ENCODE data around the gene ELMO1. TPM values are rescaled to one million over a fixed set of nuclear protein-coding genes. Genes with fewer than 3 reads are reported as not detected.

The ELMO1 gene
- total RNA-seq, 1 donor from 2014 or later, result 151 TPM

GRCh38 chr7:37225285-37225969 is 223.2 kb downstream of the ELMO1 start:
- Mint-ChIP-seq H3K27ac (ENCODE audit: unreplicated experiment) (no peak overlapping the region), H3K9me3 (ENCODE audit: unreplicated experiment) (no peaks in the 10 kb centered on the region), H3K4me1 (ENCODE audit: unreplicated experiment) (peaks cover 17% of the 10 kb centered on the region), H3K4me3 (ENCODE audit: unreplicated experiment) (no peak overlapping the region), H3K27me3 (ENCODE audit: unreplicated experiment) (no peaks in the 10 kb centered on the region), H3K36me3 (ENCODE audit: low read depth, unreplicated experiment) (peaks cover 24% of the 10 kb centered on the region)
- DNase-seq (ENCODE audit: low spot score), result no peak
- TF ChIP-seq CTCF (IDR thresholded peaks at IDR 0.05; ENCODE audit: unreplicated experiment), result no peak

- peaks cover 25% of the 10 kb centered on the region for H3K36me3 Mint-ChIP-seq (ENCODE audit: low read depth, unreplicated experiment)
- no peak overlapping the region for H3K27ac Mint-ChIP-seq (ENCODE audit: unreplicated experiment)
- TF ChIP-seq CTCF (IDR thresholded peaks at IDR 0.05; ENCODE audit: unreplicated experiment), result no peak
- no peaks in the 10 kb centered on the region for H3K27me3 Mint-ChIP-seq (ENCODE audit: unreplicated experiment)
- H3K4me1 Mint-ChIP-seq (ENCODE audit: unreplicated experiment), result peaks cover 14% of the 10 kb centered on the region
- no peaks in the 10 kb centered on the region for H3K9me3 Mint-ChIP-seq (ENCODE audit: unreplicated experiment)
- H3K4me3 Mint-ChIP-seq (ENCODE audit: unreplicated experiment), result no peak overlapping the region
- no peak for DNase-seq (ENCODE audit: low spot score)
Measured at GRCh38 chr7:37224746-37225145, 223.9 kb downstream of the ELMO1 start.

- H3K4me1 Mint-ChIP-seq (ENCODE audit: unreplicated experiment), result peaks cover 28% of the 10 kb centered on the region
- peaks cover 3% of the 10 kb centered on the region for H3K27me3 Mint-ChIP-seq (ENCODE audit: unreplicated experiment)
- peaks cover 44% of the 10 kb centered on the region for H3K36me3 Mint-ChIP-seq (ENCODE audit: low read depth, unreplicated experiment)
- peak overlapping the region; percentile 42 for H3K27ac Mint-ChIP-seq (ENCODE audit: unreplicated experiment)
- no peak for TF ChIP-seq CTCF (IDR thresholded peaks at IDR 0.05; ENCODE audit: unreplicated experiment)
- DNase-seq (ENCODE audit: low spot score), result no peak
- H3K9me3 Mint-ChIP-seq (ENCODE audit: unreplicated experiment), result no peaks in the 10 kb centered on the region
- H3K4me3 Mint-ChIP-seq (ENCODE audit: unreplicated experiment), result no peak overlapping the region
Measured at GRCh38 chr7:37220664-37221063, 228.0 kb downstream of the ELMO1 start.

GRCh38 chr7:37218956-37219355 is 229.7 kb downstream of the ELMO1 start:
- peaks cover 28% of the 10 kb centered on the region for H3K4me1 Mint-ChIP-seq (ENCODE audit: unreplicated experiment)
- H3K27me3 Mint-ChIP-seq (ENCODE audit: unreplicated experiment), result peaks cover 4% of the 10 kb centered on the region
- no peak for TF ChIP-seq CTCF (IDR thresholded peaks at IDR 0.05; ENCODE audit: unreplicated experiment)
- H3K9me3 Mint-ChIP-seq (ENCODE audit: unreplicated experiment), result no peaks in the 10 kb centered on the region
- DNase-seq (ENCODE audit: low spot score), result no peak
- no peak overlapping the region for H3K4me3 Mint-ChIP-seq (ENCODE audit: unreplicated experiment)
- no peak overlapping the region for H3K27ac Mint-ChIP-seq (ENCODE audit: unreplicated experiment)
- H3K36me3 Mint-ChIP-seq (ENCODE audit: low read depth, unreplicated experiment), result peaks cover 51% of the 10 kb centered on the region

GRCh38 chr7:37216923-37217322 is 231.7 kb downstream of the ELMO1 start:
- no peak for DNase-seq (ENCODE audit: low spot score)
- H3K27ac Mint-ChIP-seq (ENCODE audit: unreplicated experiment), result no peak overlapping the region
- peaks cover 55% of the 10 kb centered on the region for H3K36me3 Mint-ChIP-seq (ENCODE audit: low read depth, unreplicated experiment)
- TF ChIP-seq CTCF (IDR thresholded peaks at IDR 0.05; ENCODE audit: unreplicated experiment), result no peak
- peaks cover 4% of the 10 kb centered on the region for H3K27me3 Mint-ChIP-seq (ENCODE audit: unreplicated experiment)
- peaks cover 20% of the 10 kb centered on the region for H3K4me1 Mint-ChIP-seq (ENCODE audit: unreplicated experiment)
- H3K9me3 Mint-ChIP-seq (ENCODE audit: unreplicated experiment), result no peaks in the 10 kb centered on the region
- no peak overlapping the region for H3K4me3 Mint-ChIP-seq (ENCODE audit: unreplicated experiment)

Measured in endothelial cell (in vitro differentiated cells).